NCI-H2196 treated with DMSO at 0.1 percent for 48 hours (cell line): ENCODE data around the gene CACNB3.
"Not testable (repeated sequence)": the region's sequence is repeated elsewhere in the genome, so short reads cannot be mapped to it uniquely, and the experiment has no call there.

Experiments
- DNase-seq: peaks from one replicate; lab custom pipeline; 2025; ENCODE audit not compliant: unreplicated experiment; lab: John Stamatoyannopoulos, UW

The CACNB3 gene

GRCh38 chr12:48816143-48816854 lies 2.0 kb upstream of the CACNB3 start:
- DNase-seq, result no peak

DNA sequence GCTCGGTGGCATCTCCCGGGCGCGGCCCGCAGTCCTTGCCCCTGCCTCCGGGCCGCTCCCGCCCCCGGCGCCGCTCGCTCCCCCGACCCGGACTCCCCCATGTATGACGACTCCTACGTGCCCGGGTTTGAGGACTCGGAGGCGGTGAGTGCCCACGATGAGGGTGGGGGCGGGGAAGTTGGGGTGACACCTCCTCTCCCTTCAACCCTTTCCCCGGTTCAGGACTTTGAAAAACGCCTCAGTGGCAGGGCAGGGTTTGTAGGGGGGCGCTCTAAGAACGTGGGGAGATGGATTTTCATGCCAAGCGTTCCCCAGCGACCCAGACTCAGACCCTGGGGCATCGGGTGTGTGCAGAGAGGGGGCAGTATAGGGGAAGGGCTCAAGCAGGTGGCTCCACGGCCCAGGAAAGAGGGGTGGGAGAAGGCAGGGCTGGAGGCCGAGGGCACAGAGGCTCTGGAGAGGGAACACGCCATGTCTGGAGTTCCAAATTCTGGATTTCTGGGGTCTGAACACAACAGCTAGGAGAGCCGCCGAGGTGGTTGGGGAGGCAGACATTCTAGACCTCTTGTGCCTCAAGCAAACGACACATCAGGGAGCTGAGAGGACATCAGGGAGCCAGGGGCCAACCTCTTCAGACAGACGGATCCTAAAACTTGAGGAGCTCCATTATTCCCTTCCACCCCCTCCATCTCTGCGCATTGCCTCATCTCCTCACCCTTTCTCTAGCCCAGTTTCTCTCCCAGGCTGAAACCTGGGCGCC lies 715 bp downstream of the CACNB3 start:
- DNase-seq, result no peak

- DNase-seq, result no peak
Observed at GRCh38 chr12:48819986-48820725, 1.9 kb downstream of the CACNB3 start.

- no peak for DNase-seq
Observed at GRCh38 chr12:48822139-48822538, 3.8 kb downstream of the CACNB3 start.

DNA sequence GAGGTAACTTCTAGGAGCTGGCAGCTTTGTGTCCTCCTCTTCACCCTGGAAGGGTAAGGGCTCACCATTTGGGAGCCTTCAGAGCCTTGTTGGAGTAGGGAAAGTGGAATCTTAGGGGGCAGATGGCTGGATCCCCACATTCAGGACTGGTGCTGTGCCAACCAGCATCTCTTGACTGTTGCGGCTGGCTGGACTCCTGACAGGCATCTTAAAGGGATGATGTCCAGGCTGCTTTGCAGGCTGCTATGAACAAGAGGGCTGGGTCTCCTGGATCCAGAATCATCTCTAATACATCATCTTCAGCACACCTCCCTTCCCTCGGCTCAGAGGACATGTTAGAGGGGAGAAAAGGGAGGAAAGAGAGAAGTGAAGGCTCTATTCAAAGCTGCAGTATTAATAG lies 4.4 kb downstream of the CACNB3 start:
- no peak for DNase-seq

GRCh38 chr12:48823281-48823680 lies 5.0 kb downstream of the CACNB3 start:
- no peak for DNase-seq

- DNase-seq, result no peak
Observed at GRCh38 chr12:48824112-48824511, 5.8 kb downstream of the CACNB3 start.

DNA sequence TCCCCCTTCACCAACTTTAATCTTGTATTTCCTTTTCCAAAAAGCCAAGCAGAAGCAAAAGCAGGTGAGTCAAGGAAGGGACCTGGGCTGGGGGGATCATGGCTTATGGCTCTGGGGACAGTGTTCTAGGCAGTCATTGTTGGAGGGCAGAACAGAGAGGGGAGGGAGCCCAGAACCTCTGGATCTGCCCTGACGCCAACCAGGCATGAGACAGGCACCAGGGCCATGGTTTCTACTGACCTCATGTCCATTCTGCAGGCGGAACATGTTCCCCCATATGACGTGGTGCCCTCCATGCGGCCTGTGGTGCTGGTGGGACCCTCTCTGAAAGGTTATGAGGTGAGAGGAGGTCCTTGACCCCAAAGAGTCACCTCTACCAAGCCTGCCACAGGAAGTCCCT lies 6.6 kb downstream of the CACNB3 start:
- no peak for DNase-seq

GRCh38 chr12:48826209-48826855 lies 8.0 kb downstream of the CACNB3 start:
- no peak for DNase-seq

- no peak for DNase-seq
Observed at GRCh38 chr12:48827026-48827425, 8.7 kb downstream of the CACNB3 start.

GRCh38 chr12:48827513-48828096 lies 9.3 kb downstream of the CACNB3 start:
- no peak for DNase-seq

DNA sequence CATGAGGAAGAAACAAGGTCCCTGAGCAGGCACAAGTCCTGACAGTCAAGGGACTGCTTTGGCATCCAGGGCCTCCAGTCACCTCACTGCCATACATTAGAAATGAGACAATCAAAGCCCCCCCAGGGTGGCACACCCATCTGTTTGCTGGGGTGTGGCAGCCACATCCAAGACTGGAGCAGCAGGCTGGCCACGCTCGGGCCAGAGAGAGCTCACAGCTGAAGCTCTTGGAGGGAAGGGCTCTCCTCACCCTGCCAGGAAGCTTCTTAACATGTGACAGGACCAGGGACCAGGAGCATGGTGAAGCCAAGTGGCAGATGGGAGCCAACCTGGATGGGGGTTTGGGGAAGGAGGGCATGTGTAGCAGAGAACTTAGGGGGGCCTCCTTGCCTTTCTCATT lies 10.0 kb downstream of the CACNB3 start:
- no peak for DNase-seq

DNA sequence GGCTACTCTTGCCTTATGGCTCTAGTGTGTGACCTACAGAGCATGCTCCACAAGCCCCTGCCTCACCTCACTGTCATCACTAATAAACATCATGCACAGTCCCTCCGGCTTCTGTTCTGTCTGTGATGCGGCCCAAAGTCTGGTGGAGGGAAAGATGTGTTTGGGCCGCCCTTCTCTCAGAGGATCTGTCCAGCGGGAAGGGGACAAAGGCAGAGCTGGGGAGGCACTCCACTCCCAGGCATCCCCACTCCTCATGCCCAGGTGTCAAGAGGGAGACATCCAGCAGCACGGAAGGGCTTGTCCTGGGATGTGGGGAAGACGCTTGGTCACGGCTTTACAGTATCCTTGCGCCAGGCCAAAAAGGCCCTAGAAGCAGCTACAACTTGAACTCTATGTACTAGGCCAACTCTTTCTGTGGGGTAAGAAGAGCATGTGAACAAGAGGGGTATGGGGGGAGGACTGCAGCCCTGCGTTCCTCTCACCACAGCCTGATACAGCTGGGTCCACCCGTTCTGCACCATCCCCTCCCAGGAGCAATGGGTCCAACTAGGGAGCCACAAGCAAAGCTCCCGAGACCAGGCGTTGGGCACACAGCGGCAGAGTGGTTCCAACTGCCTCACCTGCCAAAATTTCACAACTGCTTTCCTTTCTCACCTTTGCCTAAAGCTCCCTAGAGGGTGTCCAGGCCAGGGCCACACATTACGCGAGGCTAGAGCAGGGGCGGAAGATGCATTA lies 10.7 kb downstream of the CACNB3 start:
- no peak for DNase-seq

DNA sequence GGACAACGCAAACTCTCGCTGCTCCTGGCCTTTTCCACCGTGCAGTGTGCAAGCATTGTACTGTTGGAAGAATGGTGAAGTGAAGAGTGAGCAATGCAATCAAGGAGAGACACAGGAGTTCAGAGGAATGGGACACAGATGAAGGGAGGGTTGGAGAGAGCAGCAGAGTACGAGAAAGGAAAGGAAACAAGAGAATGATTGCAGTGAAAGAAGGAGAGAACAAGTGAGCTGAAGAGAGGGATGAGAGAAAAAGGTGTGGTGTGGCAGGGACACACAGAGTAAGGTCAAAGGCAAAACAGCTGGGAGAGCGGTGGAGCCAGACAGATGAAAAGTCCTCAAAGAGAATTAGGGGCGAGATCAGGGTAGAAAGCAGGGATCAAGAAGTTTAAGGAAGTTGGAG lies 13.0 kb downstream of the CACNB3 start:
- DNase-seq, result no peak

DNA sequence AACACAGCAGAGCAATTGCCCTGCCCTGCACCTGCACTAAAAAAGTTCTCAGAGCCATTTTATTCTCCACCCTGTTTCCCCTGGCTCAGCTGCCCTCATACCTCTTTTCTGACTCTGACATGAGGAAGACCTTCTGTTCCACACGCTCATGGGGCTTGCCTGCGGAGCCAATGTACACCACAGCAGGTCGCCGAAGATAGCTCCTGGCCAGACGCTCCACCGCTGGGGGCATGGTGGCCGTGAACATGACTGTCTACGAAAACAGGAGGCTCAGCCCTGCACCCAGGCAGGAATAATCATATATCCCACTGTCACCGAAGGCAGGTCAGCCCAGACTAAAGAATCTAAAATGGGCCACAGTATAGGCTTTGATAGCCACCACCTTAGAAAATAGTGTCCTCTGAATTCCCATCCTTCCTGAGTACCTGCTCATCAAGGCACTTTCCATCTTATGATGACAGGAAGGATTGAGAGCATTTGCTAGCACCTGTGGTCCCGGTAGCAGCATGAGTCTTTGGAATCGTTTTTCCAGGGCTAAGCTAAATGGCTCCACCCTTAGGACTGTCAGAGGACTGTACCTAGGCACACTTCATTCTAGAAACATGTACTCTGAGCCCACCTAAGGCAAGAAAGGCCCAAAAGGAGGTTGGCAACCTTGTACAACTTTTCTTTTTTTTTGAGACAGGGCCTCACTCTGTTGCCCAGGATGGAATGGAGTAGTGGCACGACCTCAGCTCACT lies 14.2 kb downstream of the CACNB3 start:
- no peak for DNase-seq

GRCh38 chr12:48838048-48838447 lies 19.8 kb downstream of the CACNB3 start:
- no peak for DNase-seq

- not testable (repeated sequence) for DNase-seq
Observed at GRCh38 chr12:48842021-48842420, 23.7 kb downstream of the CACNB3 start.

- DNase-seq, result peak; percentile 94
Observed at GRCh38 chr12:48851883-48852733, 33.8 kb downstream of the CACNB3 start, which contains the start of gene DDX23. DDX23 (minus strand) TSS chr12:48852163; CDS start chr12:48845782, 6,381 bp downstream.
